Tibial nerve (tissue), 4 donors: ENCODE results near the gene PLXNB2. TPM values are rescaled to one million over a fixed set of nuclear protein-coding genes. Genes with fewer than 3 reads are reported as not detected.

Source experiments
- DNase-seq, 2 donors: peaks; one replicate each; pipeline ENCODE4 v3.0.0-alpha.2; 2019; ENCODE audit warnings: low spot score in 2 of 2
- H3K27ac ChIP-seq, 4 donors: fragments of 200-600 bp; sonication (generic) in 3 of 4; one replicate each; pipeline ENCODE4 v1.5.1; 2017 to 2019; ENCODE audit warnings: mild to moderate bottlenecking in 1 of 4
- H3K27me3 ChIP-seq, 2 donors: fragments of 200-600 bp; sonication (generic) in 1 of 2; one replicate each; pipeline versions ENCODE4 v1.5.1 to v1.6.0; 2017 to 2019
- H3K36me3 ChIP-seq, 3 donors: fragments of 200-600 bp; sonication (generic); one replicate each; pipeline ENCODE4 v1.5.1; 2018 to 2019
- H3K4me1 ChIP-seq, 4 donors: fragments of 200-600 bp; sonication (generic) in 3 of 4; one replicate each; pipeline ENCODE4 v1.5.1; 2017 to 2019
- H3K4me3 ChIP-seq, 4 donors: fragments of 200-600 bp; sonication (generic) in 3 of 4; one replicate each; pipeline ENCODE4 v1.5.1; 2017 to 2019; ENCODE audit warnings: mild to moderate bottlenecking in 1 of 4, moderate library complexity in 1 of 4
- H3K9me3 ChIP-seq, 4 donors: fragments of 200-600 bp; sonication (generic) in 3 of 4; one replicate each; pipeline ENCODE4 v1.5.1; 2017 to 2019
- EP300 ChIP-seq, 2 donors: sonication (generic); formaldehyde crosslinking; IDR thresholded peaks; one replicate each; pipeline ENCODE4 v1.6.1; 2017; ENCODE audit warnings: antibody characterized with exemption in 2 of 2, mild to moderate bottlenecking in 1 of 2
- POLR2A ChIP-seq, 2 donors: fragments of 450-650 bp; IDR thresholded peaks; one replicate each; pipeline ENCODE4 v1.6.1; 2017; ENCODE audit warnings: antibody characterized with exemption in 2 of 2, mild to moderate bottlenecking in 2 of 2, moderate library complexity in 2 of 2
- WGBS, 2 donors: methylation state at CpG; one replicate each; pipeline ENCODE4 v1.1.5; 2018; 5-methylcytosine and 5-hydroxymethylcytosine counted together
- total RNA-seq, 4 donors: library from RNA; depleted of rRNA; stranded (reverse); fragments of >200 nt; gene quantifications; one replicate each; pipeline ENCODE4 v1.1.0, GENCODE V29; 2016
- TF ChIP-seq, protein P1 (sequence below), 5 experiments: fragments of 200-600 bp in 3 of 5; fragments of 450-650 bp in 2 of 5; sonication (generic) in 3 of 5; IDR thresholded peaks; one replicate each; pipeline ENCODE4 v1.5.1; 2016 to 2019; ENCODE audit warnings: antibody characterized with exemption in 5 of 5, mild to moderate bottlenecking in 3 of 5, moderate library complexity in 2 of 5

Gene PLXNB2
- total RNA-seq, 4 donors from 2014 or later = 135 to 193 (median 165) TPM

DNA sequence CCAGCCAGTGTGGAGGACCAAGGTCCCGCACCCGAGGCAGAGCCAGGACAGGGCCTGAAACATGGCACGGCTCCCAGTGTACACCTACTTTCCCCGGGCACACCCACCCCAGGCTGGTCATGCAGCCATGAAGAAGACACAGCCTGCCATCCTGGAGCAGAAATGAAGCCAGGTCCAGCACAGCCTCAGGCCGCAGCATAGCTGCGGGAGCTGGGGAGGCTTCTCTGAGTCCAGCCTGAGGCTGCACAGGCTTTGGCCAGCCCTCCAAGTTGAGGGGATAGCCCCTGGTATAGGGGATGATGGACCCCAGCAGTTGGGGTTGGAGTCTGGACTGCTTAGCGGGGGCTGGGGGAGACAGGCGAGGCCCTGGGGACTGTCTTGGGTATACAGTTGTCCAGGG, 53.5 kb downstream of the PLXNB2 start:
- Histone ChIP-seq H3K4me1 (peaks cover 0 to 31% (median 20%) of the 10 kb centered on the region in 4 donors), H3K36me3 (no peaks in the 10 kb centered on the region), H3K9me3 (no peaks in the 10 kb centered on the region), H3K27me3 (peaks cover 0 to 18% of the 10 kb centered on the region in 2 donors), H3K27ac (no peak overlapping the region), H3K4me3 (no peak overlapping the region)
- WGBS, 2 donors = 78 to 83% methylated on average over 4 to 7 of the region's 8 CpGs
- no peak for DNase-seq
- TF ChIP-seq EP300 (IDR thresholded peaks at IDR 0.05) (no peak), POLR2A (IDR thresholded peaks at IDR 0.05) (no peak)
- TF ChIP-seq, protein P1, sequence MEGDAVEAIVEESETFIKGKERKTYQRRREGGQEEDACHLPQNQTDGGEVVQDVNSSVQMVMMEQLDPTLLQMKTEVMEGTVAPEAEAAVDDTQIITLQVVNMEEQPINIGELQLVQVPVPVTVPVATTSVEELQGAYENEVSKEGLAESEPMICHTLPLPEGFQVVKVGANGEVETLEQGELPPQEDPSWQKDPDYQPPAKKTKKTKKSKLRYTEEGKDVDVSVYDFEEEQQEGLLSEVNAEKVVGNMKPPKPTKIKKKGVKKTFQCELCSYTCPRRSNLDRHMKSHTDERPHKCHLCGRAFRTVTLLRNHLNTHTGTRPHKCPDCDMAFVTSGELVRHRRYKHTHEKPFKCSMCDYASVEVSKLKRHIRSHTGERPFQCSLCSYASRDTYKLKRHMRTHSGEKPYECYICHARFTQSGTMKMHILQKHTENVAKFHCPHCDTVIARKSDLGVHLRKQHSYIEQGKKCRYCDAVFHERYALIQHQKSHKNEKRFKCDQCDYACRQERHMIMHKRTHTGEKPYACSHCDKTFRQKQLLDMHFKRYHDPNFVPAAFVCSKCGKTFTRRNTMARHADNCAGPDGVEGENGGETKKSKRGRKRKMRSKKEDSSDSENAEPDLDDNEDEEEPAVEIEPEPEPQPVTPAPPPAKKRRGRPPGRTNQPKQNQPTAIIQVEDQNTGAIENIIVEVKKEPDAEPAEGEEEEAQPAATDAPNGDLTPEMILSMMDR (IDR thresholded peaks at IDR 0.05) = no peak

DNA sequence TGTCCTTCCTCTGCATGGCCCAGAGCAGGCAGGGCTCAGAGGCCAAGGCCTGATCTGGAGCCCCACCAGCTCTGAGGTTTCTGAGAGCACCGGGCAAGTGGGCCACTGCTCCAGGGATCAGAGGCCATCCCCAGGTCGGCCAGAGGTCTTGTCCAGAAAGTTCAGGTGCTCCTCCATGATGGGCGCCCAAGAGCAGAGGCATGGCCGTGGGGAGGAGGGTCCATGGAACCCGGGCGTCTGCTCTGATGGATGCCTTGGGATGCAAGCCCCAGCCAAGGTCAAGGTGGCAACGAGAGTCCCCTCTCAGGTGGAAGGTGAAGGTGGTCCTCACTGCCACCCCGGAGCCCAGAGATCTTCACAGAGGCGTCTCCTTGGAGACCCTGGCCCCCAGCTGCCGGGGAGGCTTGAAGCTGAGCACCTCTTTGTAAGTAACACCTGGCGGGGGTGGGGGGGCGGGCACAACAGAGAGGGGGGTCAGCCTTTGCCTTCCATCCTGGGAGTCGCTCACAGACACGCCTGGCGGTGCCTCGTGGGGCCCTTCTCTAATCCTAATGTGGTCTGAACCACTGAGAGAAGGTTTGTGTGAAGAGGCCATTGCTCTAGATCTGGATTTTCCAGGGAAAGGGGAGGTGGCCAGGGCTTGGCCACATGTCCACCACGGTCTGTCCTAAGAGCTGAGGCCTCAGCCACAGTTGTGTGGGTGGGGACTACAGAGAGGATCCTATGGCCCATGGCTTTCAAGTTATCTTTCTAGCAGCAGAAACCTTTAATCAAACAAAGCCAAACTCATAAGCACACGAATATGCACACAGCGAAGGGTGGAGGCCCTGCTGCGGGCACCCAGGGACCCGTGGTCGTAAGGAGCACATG, 54.2 kb downstream of the PLXNB2 start:
- Histone ChIP-seq H3K9me3 (no peaks in the 10 kb centered on the region), H3K4me3 (no peak overlapping the region), H3K36me3 (peaks cover 0 to 5% (median 0%) of the 10 kb centered on the region in 3 donors), H3K4me1 (peaks cover 0 to 37% (median 20%) of the 10 kb centered on the region in 4 donors), H3K27ac (no peak overlapping the region), H3K27me3 (peaks cover 0 to 13% of the 10 kb centered on the region in 2 donors)
- no peak for DNase-seq
- WGBS, 2 donors = 75 to 82% methylated on average over 12 to 17 of the region's 22 CpGs
- TF ChIP-seq, protein P1 (IDR thresholded peaks at IDR 0.05) = no peak
- TF ChIP-seq EP300 (IDR thresholded peaks at IDR 0.05) (no peak), POLR2A (IDR thresholded peaks at IDR 0.05) (no peak)

DNA sequence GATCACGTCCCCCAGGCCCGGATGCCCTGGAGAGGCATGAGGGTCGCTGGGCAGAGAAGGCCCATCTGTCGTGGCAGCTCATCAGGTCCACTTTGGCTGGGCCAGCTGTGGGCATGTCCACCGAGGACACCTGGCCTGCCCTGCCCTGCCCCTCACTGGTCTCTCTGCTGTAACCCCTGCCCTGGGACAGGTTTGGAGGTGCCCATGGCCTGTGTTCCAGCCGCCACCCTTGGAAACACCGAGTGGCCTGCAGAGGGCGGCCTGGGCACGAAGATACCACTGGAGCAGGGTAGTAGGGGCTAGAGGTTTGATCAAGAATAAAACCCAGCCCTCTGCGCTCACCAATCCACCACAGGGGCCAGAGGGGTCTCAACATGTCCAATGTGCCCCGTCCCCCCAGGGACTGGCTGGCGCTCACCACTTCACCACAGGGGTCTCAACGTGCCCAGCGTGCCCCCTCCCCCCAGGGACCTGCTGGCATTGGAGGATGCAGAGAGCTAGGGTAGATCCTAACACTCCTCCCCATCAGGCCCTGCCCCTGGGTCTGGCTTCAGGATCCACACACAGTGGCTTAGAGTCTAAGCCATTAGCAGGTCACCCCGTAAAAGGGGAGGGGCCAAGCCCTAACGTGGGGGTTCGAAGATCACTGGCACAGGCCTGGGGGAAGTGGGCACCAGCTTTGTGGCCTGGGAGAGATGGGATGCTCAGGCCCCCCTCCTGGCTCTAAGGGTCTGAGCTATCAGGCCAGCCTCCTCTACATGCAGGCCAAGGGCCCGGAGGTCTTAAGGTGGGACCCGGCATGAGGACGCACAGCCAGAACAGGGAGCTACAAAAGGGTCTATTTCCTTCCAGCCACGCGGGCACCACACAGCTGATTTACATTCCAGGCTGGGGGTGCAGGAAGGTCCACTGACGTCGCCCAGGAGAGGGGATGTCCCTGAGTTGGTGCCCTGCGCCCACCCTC, 55.1 kb downstream of the PLXNB2 start:
- Histone ChIP-seq H3K4me1 (peaks cover 0 to 45% (median 20%) of the 10 kb centered on the region in 4 donors), H3K36me3 (peaks cover 0 to 8% (median 0%) of the 10 kb centered on the region in 3 donors), H3K4me3 (peak overlapping the region in 2 of 4 donors; percentile 69 to 75), H3K9me3 (no peaks in the 10 kb centered on the region), H3K27ac (peak overlapping the region in 2 of 4 donors; percentile 77 to 79), H3K27me3 (peaks cover 0 to 4% of the 10 kb centered on the region in 2 donors)
- DNase-seq = peak; percentile 63 to 80
- WGBS, 2 donors = 38 to 44% methylated on average over 17 to 23 of the region's 25 CpGs
- TF ChIP-seq, protein P1 (IDR thresholded peaks at IDR 0.05) = peak; percentile 58 to 86 (median 63)
- TF ChIP-seq POLR2A (IDR thresholded peaks at IDR 0.05) = no peak

DNA sequence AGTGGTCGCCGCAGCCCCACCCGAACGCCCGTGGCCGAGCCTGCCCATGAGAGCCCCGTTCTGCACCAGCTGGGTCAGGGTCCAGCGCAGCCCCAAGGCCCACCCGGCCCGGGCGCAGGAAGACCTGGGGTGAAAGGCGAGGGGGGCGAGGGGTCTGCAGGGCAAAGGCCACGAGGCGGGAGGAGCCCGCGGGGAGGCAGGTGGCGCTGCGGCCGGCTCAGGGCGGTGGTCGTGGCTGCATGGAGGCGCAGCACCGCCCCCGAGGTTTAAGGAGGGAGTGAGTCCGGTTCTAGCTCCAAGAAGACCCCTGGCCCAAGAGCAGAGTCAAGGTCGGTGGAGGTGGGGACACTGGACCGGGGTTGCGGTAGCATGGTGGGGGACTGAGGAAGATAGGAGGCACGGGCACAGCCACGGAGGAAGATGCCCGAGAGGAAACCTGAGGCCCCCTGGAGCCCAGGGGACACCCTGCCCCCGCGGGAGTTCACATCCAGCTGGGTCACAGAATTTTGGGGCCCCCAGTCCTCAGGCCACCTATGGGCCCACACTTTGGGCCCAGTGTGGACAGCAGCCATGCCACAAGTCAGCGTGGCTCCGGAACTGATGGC, 55.9 kb downstream of the PLXNB2 start:
- TF ChIP-seq EP300 (IDR thresholded peaks at IDR 0.05) = no peak
- no peak for TF ChIP-seq POLR2A (IDR thresholded peaks at IDR 0.05)
- TF ChIP-seq, protein P1 (IDR thresholded peaks at IDR 0.05) = no peak
- H3K4me1 ChIP-seq = peaks cover 0 to 49% (median 20%) of the 10 kb centered on the region in 4 donors
- 10 to 11% methylated on average over 24 to 35 of the region's 36 CpGs for WGBS, 2 donors

More for the DNA sequence above, 55.9 kb downstream of the PLXNB2 start:
- H3K27ac ChIP-seq = peak overlapping the region; percentile 7 to 82 (median 78)
- H3K9me3 ChIP-seq = no peaks in the 10 kb centered on the region
- no peak for DNase-seq
- peak overlapping the region; percentile 45 to 75 (median 66) for H3K4me3 ChIP-seq
- peaks cover 0 to 15% (median 0%) of the 10 kb centered on the region in 3 donors for H3K36me3 ChIP-seq
- no peaks in the 10 kb centered on the region for H3K27me3 ChIP-seq
